ENCODE results near the gene PRKCA. TPM values are rescaled to one million over a fixed set of nuclear protein-coding genes. Genes with fewer than 3 reads are reported as not detected.

Gene PRKCA

Small RNA genes within 50 kb of the gene (small RNA-seq; reads per million reads assigned to genes)
- gene MIR634, result not detected
- not detected for gene RN7SL735P
- not detected for gene RNA5SP444
- not detected for gene RNA5SP445
- not detected for gene RNU6-928P
